Measurements from ENCODE around the gene JUND.

The JUND gene

GRCh38 chr19:18308948-18309325, 27.5 kb upstream of the JUND start:
- no peak for DNase-seq

GRCh38 chr19:18308051-18308947, 26.9 kb upstream of the JUND start:
- no peak for DNase-seq

DNA sequence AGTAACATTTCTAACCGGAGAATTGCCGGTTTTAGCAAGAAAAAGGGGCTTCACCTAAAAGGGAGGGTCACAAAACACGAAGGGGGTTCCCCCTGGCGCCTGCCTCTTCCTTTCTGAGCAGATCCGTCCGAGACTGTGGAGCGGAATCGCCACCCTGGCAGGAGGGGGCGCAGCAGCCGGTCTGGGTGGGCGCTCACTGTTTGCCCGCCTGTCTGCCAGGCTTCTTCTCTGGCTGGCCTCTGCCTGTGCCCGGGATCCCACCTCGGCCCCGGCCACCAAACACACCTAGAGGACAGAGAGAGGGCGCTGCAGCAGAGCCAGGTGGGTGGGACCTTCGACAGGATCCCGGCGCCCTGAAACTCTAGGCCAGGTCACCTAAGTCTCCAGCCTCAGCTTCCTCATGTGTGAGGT, 25.9 kb upstream of the JUND start:
- no peak for DNase-seq

DNA sequence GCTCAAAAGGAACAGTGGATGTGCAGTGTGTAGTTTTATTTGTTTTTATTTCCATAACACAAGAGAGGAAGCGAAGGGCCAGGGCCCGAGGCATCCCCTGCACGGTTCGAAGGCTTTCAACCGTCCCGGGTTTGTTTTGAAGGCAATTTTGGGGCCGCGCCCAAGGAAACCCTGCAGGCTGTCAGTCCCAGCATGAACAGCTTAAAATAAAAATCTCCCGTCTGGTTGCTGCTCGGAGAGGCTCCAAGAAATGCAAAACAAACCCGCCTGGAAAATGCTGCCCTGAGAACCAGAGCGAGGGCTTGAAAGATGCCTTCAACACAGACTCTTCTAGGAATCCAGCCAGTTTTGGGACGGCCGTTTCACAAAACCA, 25.5 kb upstream of the JUND start:
- DNase-seq, result peak in 11 of 56 donors; percentile 7 to 53 (median 17)

DNA sequence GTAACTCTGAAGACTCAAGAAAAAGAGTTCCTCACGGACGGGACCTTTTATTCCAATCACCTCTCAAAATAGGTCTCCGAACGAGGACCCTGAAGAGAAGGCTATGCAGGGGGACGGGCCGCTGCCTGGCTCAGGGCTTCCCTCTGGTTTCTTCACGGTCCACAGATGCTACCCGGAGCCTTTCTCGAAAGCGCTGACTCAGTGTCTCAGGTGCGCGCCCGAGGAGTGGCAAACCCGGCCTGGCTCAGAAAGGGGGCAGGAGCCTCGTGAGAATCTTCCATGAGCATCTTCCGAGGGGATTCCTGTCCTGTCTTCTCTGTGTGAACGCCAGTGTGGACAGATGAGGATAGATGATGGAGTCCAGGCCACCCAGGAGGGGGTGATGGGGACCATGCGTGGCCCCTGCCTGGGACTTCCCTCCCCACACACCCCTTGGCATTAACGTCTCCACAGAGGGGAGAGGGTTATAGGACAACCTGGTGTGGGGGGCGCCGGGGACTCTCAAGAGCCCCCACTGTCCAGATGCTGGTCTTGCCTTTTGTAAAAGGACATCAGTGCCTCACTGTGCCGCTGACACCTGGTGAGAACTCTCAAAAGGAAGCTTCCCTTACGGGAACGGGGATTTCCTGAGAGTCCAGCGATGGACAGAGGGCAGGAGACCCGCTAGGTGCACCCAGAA, 24.9 kb upstream of the JUND start:
- DNase-seq, result no peak

GRCh38 chr19:18304458-18305310, 23.3 kb upstream of the JUND start:
- peak in 55 of 56 donors; percentile 32 to 92 (median 73) for DNase-seq

- DNase-seq, result peak in 6 of 56 donors; percentile 29 to 75 (median 50)
These were observed 22.7 kb upstream of the JUND start for GRCh38 chr19:18304208-18304457.

DNA sequence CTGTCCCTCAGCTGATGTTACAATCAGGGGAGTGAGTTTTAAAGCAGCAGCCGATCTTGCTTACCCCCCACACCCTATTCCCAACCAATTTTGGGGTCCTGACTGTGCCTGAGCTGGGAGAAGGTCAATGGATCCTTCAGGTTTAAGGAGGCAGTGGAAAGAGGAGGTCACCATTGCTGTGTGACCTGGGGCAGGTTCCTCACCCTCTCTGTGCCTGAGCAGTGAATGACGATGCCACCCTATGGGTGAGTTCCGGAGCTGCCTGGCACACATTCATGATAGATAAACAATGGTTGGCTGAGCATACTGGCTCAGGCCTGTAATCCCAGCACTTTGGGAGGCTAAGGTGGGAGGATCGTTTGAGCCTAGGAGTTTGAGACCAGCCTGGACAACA, 20.3 kb upstream of the JUND start:
- no peak for DNase-seq

DNA sequence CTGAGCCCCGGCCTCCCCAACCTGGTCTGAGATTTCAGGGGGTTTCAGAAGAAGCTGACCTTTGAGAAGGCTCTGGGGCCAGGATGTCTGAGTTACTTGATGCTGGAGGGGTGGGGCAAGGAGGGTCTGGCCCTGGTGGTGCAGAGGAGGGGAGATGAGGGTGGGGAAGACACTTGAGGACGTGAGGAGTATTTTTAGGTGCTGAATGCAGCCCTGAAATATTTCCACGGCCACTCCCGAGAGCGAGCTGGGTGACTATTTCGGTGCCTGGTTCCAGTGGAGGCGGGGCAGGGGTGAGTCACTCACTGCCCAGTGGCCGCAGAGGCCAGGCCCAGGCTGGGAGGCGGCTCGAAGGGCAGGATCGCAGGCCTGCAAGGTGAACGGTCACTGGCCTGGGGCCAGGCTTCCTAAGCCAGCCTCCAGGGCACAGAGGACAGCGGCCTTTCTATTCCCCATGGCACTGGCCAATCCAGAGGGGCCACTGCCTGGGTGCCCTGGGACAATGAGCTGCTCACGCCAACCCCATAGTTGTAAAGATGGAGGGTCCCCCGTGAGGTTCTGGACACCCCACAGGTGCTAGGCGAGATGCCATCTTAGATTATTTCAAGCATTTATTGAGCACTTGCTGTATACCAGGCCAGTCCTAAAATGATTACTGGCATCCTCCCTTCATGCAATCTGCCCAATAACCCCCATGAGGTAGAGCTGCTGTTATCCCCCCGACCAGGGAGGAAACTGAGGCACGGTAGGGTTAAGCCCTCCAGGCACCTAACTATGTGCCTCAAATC, 19.7 kb upstream of the JUND start:
- peak in 1 of 56 donors; percentile 47 for DNase-seq

DNA sequence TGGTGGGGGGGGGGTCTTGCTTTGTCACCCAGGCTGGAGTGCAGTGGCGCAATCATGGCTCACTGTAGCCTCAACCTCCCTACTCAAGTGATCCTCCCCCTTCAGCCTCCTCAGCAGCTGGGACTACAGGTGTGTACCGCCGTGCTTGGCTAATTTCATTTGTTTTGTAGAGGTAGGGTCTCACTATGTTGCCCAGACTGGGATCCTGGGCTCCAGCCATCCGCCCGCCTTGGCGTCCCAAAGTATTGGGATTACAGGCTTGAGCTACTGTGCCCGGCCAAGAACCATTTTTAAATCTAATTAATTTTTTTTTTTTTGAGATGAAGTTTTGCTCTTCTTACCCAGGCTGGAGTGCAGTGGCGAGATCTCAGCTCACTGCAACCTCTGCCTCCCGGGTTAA, 18.2 kb upstream of the JUND start:
- DNase-seq, result no peak

DNA sequence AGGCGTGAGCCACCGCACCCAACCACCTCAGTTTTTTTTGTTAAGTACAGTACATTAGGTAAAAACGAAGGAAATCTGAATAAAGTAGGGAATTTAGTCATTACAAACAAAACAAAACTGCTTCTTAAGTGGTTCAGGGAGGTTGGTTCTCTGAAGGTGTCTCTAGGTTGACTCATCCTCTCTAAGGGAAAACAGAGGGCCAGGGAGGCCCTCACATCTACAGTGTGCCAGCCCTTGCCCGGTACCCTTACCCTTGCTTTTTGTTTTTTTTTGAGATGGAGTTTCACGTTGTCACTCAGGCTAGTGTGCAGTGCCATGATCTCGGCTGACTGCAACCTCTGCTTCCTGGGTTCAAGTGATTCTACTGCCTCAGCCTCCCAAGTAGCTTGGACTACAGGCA, 17.2 kb upstream of the JUND start:
- no peak for DNase-seq

- no peak for DNase-seq
These were observed 15.9 kb upstream of the JUND start for GRCh38 chr19:18297308-18297707.

DNA sequence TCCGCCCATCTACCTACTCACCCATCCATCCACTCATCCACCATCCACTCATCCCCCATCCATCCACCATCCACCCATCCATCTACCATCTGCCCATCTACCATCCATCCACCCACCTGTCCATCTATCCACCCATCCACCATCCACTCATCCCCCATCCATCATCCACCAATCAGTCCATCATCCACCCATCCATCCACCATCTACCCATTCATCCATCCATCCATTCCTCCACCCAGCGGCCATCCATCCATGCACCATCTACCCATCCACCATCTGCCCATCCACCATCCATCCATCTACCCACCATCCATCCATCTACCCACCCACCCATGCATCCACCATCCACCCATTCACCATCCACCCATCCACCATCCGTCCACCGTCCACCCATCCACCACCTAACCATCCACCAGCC, 13.6 kb upstream of the JUND start:
- DNase-seq, result no peak

- DNase-seq, result peak in 45 of 56 donors; percentile 8 to 86 (median 54)
These were observed 13.0 kb upstream of the JUND start for GRCh38 chr19:18294467-18294864.

DNA sequence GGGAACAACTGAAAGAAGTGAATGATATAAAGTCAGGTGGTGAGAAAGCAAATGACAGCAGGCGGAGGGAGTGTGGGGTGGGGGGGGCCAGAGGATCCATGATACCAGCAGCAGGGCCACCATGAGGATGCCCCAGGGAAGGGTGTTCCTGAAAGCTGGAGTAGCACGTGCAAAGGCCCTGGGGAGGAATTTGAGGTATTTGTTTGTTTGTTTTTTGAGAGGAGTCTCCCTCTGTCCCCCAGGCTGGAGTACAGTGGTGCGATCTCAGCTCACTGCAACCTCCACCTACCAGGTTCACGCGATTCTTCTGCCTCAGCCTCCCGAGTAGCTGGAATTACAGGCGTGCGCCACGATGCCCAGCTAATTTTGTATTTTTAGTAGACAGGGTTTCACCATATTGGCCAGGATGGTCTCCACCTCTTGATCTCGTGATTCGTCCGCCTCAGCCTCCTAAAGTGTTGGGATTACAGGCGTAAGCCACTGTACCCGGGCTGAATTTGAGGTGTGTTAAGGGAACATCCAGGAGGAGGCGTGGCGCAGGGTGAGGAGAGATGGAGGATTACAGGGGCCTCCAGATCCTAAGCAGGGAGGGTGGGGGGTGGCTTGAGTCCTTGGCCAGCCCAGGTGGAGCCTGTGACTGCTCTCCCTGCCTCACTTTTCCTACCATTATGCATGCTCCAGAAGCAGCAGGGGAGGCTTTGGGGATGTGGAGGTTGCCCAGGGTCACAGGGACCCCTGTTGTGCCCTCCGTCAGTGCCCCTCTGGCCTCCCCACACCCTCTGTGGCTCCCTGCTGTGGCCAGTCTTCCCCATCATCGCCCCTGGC, 12.4 kb upstream of the JUND start:
- peak in 3 of 56 donors; percentile 6 to 33 (median 30) for DNase-seq

GRCh38 chr19:18292810-18293641, 11.6 kb upstream of the JUND start:
- DNase-seq, result peak in 50 of 56 donors; percentile 13 to 81 (median 49)

DNA sequence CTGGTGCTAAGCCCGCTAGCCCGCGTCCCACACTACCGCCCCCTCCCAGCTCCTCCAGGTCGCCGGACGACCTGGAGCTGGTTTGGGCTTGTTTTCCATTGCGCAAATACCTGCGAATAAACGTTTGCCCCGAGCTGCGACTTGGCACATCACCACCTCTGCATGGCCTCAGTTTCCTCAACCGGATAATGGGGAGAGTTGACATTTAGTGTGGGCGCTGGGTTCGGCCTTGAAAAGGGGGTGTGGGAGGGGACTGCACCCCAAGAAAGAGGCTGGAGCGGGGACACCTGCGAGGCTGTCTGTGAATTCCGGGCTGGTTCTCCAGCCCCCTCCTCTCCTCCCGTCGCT, 11.0 kb upstream of the JUND start:
- peak in 1 of 56 donors; percentile 26 for DNase-seq

DNA sequence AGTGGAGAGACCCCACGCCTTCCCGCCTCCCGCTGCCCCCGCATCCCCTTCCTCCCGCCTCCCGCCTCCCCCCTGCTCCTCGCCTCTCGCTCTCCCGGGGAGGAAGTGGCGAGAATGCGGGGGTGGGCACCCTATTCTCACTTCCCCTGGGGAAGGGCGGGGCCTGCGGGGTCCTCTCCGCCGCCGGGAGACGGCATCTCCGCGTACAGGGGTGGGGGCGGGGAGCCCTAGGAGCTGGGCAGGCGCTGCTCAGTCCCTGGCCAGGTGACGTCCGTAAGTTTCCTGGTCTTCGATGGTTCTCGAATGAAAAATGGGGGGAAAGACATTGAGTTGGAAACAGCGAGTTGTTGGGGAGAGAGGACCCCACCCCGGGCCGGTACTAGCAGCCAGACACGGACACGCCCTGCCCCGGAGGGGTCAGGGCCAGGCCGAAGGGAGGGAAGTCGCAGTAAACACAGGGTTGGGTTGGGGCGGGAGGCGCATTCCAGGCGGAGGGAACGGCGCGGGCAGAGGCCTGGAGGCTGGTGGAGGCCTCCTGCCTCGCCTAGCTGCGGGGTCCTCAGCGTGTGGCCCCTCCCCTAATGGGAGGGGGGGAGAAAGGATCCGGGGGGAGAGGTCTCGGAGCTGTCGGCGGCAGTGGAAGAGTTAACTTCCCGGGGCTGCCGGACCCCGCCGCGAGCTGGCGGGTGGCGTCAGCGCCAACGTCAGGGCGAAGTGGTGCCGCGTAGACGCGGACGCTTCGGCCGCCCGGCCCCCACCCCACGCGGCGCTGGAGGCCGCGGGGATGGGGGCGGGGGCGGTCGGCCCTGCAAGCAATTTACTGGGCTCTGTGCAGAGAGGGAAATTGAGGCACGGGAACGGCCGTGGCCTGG, 10.4 kb upstream of the JUND start:
- peak in 54 of 56 donors; percentile 27 to 85 (median 67) for DNase-seq

Data from nucleus accumbens (tissue), 56 donors.